SK-N-MC (cell line): ENCODE results near the gene C2CD4D.
"Not testable (repeated sequence)": the region's sequence is repeated elsewhere in the genome, so short reads cannot be mapped to it uniquely, and the experiment has no call there.

Source experiments
- EZH2 ChIP-seq: fragments of 200-600 bp; sonication (generic); IDR thresholded peaks from one replicate; pipeline ENCODE4 v1.6.1; 2017; ENCODE audit warnings: antibody characterized with exemption
- POLR2AphosphoS5 ChIP-seq: IDR thresholded peaks from 2 replicates; pipeline ENCODE4 v1.6.1; 2012; ENCODE audit warnings: mild to moderate bottlenecking, low read depth, low read length, borderline replicate concordance

DNA sequence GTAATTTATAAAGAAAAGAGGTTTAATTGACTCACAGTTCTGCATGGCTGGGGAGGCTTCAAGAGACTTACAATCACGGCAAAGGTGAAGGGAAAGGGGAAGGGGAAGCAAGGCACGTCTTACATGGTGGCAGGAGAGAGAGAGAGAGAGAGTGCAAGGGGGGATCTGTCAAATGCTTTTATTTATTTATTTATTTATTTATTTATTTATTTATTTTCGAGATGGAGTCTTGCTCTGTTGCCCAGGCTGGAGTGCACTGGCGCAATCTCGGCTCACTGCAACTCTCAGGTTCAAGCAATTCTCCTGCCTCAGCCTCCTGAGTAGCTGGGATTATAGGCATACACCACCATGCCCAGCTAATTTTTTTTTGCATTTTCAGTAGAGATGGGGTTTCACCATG lies 43.3 kb upstream of the C2CD4D start:
- not testable (repeated sequence) for TF ChIP-seq EZH2, POLR2AphosphoS5
